Measurements from ENCODE around the gene NACC2. TPM values are rescaled to one million over a fixed set of nuclear protein-coding genes. Genes with fewer than 3 reads are reported as not detected.

Gene NACC2
- total RNA-seq, 4 donors from 2014 or later, result 45.6 to 55.7 (median 49.8) TPM

GRCh38 chr9:136052991-136053756 lies 41.9 kb downstream of the NACC2 start:
- no peak for TF ChIP-seq EP300 (IDR thresholded peaks at IDR 0.05)
- TF ChIP-seq CTCF (IDR thresholded peaks at IDR 0.05), result no peak
- no peak for TF ChIP-seq POLR2A (IDR thresholded peaks at IDR 0.05)
- Histone ChIP-seq H3K36me3 (peaks cover 0 to 21% (median 0%) of the 10 kb centered on the region in 3 donors), H3K4me1 (peaks cover 0 to 98% (median 48%) of the 10 kb centered on the region in 4 donors), H3K4me3 (peak overlapping the region in 3 of 4 donors; percentile 5 to 54 (median 54)), H3K9me3 (no peaks in the 10 kb centered on the region), H3K27ac (peak overlapping the region; percentile 3 to 88 (median 76)), H3K27me3 (no peaks in the 10 kb centered on the region)
- DNase-seq (ENCODE audit: low spot score in 2 of 2), result no peak
- WGBS, 2 donors, result 33 to 43% methylated on average over 17 to 22 of the region's 23 CpGs

DNA sequence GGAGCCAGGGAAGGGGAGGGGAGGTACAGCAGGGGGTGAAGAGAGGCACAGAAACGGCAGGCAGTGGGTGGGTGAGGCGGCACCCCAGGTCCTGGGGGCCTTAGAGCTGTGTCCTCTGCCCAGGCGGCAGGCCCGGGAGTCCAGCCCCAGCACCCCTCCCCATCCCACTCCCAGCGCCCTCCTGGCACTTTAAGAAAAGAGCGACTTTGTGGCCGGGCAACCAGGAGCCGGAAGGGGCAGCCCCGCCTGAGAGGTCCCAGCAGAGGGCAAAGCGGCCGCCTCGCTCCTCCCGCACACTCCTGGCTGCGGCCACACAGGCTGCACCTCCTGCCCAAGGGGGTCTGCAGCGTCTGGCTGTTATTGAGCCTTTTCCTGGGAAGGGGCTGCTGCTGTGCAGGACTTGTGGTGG lies 42.6 kb downstream of the NACC2 start:
- Histone ChIP-seq H3K27me3 (no peaks in the 10 kb centered on the region), H3K9me3 (no peaks in the 10 kb centered on the region), H3K4me1 (peaks cover 0 to 98% (median 51%) of the 10 kb centered on the region in 4 donors), H3K4me3 (peak overlapping the region in 3 of 4 donors; percentile 5 to 54 (median 54)), H3K27ac (peak overlapping the region; percentile 3 to 88 (median 76)), H3K36me3 (peaks cover 0 to 27% (median 0%) of the 10 kb centered on the region in 3 donors)
- no peak for DNase-seq (ENCODE audit: low spot score in 2 of 2)
- 13 to 14% methylated on average over 7 to 11 of the region's 15 CpGs for WGBS, 2 donors
- TF ChIP-seq EP300 (IDR thresholded peaks at IDR 0.05) (no peak), POLR2A (IDR thresholded peaks at IDR 0.05) (no peak), CTCF (IDR thresholded peaks at IDR 0.05) (no peak)

DNA sequence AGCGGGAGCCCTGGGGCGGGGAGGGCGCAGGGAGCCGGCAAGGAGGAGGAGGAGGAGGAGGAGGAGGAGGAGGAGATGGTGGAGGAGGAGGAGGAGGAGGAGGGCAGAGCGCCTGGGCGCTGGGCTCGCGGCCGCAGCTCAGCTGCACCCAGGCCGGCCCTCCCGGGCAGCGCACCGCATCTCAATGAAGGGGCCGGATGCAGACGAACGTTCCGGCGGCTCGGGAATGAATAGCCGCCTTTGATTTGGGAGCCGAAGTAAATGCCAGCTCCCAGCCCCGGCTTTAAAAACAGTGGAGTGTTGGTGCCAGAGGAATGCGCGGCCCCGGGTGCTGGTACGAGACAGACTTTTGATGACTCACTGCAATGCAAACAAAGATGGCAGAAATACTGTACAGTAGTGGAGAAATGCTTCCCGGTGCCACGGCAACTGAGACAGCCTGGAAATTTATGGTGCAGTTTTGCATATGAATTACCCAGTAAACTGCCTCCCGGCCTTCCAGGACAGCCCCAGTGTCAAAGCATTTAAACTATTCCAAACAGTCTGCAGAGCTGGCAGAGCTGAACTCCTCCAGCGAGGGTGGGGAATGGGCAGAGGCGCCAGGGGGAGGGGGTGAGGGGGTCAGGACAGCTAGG lies 43.1 kb downstream of the NACC2 start:
- TF ChIP-seq EP300 (IDR thresholded peaks at IDR 0.05) (peak in 1 of 2 donors; percentile 89), CTCF (IDR thresholded peaks at IDR 0.05) (no peak), POLR2A (IDR thresholded peaks at IDR 0.05) (peak in 1 of 2 donors; percentile 20)
- DNase-seq (ENCODE audit: low spot score in 2 of 2), result peak; percentile 44 to 51
- Histone ChIP-seq H3K4me1 (peaks cover 0 to 98% (median 52%) of the 10 kb centered on the region in 4 donors), H3K4me3 (peak overlapping the region; percentile 54 to 58 (median 55)), H3K36me3 (peaks cover 0 to 31% (median 0%) of the 10 kb centered on the region in 3 donors), H3K27me3 (no peaks in the 10 kb centered on the region), H3K9me3 (no peaks in the 10 kb centered on the region), H3K27ac (peak overlapping the region; percentile 24 to 91 (median 79))
- WGBS, 2 donors, result 1% methylated on average over 30 to 31 of the region's 31 CpGs

DNA sequence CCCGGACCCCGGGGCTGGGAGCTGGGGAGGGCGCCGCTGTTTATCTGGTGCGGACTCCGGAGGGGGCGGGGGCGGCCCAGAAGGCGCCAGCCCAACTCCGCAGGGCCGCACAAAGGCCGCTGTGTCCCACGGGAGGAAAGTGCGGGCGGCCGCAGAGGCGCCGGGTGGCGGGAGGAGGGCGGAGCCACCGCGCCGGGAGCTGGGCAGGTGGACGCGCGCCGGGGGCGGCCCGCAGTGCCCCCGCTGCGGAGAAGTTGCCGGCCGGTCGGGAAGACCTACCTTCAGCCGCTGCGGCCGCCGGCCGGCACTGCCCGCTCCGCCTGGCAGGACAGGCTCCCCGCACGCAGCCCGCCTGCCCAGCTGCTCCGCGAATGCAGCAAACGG lies 43.6 kb downstream of the NACC2 start:
- Histone ChIP-seq H3K9me3 (no peaks in the 10 kb centered on the region), H3K4me3 (peak overlapping the region; percentile 54 to 58 (median 55)), H3K27ac (peak overlapping the region; percentile 24 to 91 (median 79)), H3K4me1 (peaks cover 0 to 98% (median 54%) of the 10 kb centered on the region in 4 donors), H3K27me3 (no peaks in the 10 kb centered on the region), H3K36me3 (peaks cover 0 to 33% (median 0%) of the 10 kb centered on the region in 3 donors)
- no peak for TF ChIP-seq EP300 (IDR thresholded peaks at IDR 0.05)
- TF ChIP-seq CTCF (IDR thresholded peaks at IDR 0.05), result peak in 1 of 5 experiments; percentile 6
- no peak for DNase-seq (ENCODE audit: low spot score in 2 of 2)
- WGBS, 2 donors, result 0 to 1% methylated on average over 6 to 43 of the region's 47 CpGs
